PC-3 (cell line): Measurements from ENCODE around the gene NLE1. TPM values are rescaled to one million over a fixed set of nuclear protein-coding genes. Genes with fewer than 3 reads are reported as not detected.
"Not testable (repeated sequence)": the region's sequence is repeated elsewhere in the genome, so short reads cannot be mapped to it uniquely, and the experiment has no call there.

Source experiments
- ATAC-seq: fragments of 200-7000 bp; cut with Tn5 transposase; 2 replicates; pipeline ENCODE4 v1.9.1; 2020; ENCODE audit warnings: mild to moderate bottlenecking, moderate library complexity
- BruUV-seq: library from RNA; stranded (reverse); fragments of 400-500 nt; replicated peaks from 2 replicates; lab custom pipeline; 2021; lab: Mats Ljungman, UMichigan
- CTCF ChIA-PET: fragments of 300-600 bp; sonication (Branson Sonifier 250); formaldehyde crosslinking; loops from one replicate; lab custom pipeline; 2022; ENCODE audit warnings: antibody characterized with exemption; lab: Charles Lee
- POLR2A ChIA-PET: fragments of 300-600 bp; sonication (Branson Sonifier 250); formaldehyde crosslinking; loops from one replicate; lab custom pipeline; 2022; ENCODE audit warnings: antibody characterized with exemption; ENCODE audit not compliant: unreplicated experiment; lab: Charles Lee
- DNase-seq: peaks from one replicate; pipeline ENCODE4 v3.0.0-alpha.2; 2015
- H2AFZ ChIP-seq: fragments of 300-600 bp; sonication (generic); 2 replicates; pipeline ENCODE4 v1.6.0; 2016; ENCODE audit warnings: antibody characterized with exemption, low read length
- H3F3A ChIP-seq: fragments of 300-600 bp; sonication (generic); one replicate; pipeline ENCODE4 v1.6.0; 2017; ENCODE audit warnings: antibody characterized with exemption, low read length, control low read depth, mild to moderate bottlenecking; ENCODE audit not compliant: unreplicated experiment
- H3K27ac ChIP-seq: fragments of 300-600 bp; sonication (generic); 2 replicates; pipeline ENCODE4 v1.5.1; 2016; ENCODE audit warnings: mild to moderate bottlenecking, low read length
- H3K27me3 ChIP-seq: fragments of 300-600 bp; sonication (generic); 2 replicates; pipeline ENCODE4 v1.6.1; 2016; ENCODE audit warnings: low read length, mixed read lengths
- H3K36me3 ChIP-seq: fragments of 300-600 bp; sonication (generic); 2 replicates; pipeline ENCODE4 v1.6.1; 2016; ENCODE audit warnings: low read depth, mixed run types, low read length, mixed read lengths
- H3K4me1 ChIP-seq: fragments of 300-600 bp; sonication (generic); 2 replicates; pipeline ENCODE4 v1.5.1; 2016; ENCODE audit warnings: low read length; ENCODE audit not compliant: insufficient read depth
- H3K4me2 ChIP-seq: fragments of 300-600 bp; sonication (generic); 2 replicates; pipeline ENCODE4 v1.6.0; 2016; ENCODE audit warnings: low read length
- H3K4me3 ChIP-seq: fragments of 300-600 bp; sonication (generic); 2 replicates; pipeline ENCODE4 v1.5.1; 2016; ENCODE audit warnings: mild to moderate bottlenecking, low read length, mixed read lengths
- H3K79me2 ChIP-seq: fragments of 300-600 bp; sonication (generic); 2 replicates; pipeline ENCODE4 v1.6.1; 2017; ENCODE audit warnings: low read length, mixed read lengths
- H3K9ac ChIP-seq: fragments of 300-600 bp; sonication (generic); 2 replicates; pipeline ENCODE4 v1.6.0; 2016; ENCODE audit warnings: mild to moderate bottlenecking, low read length
- H3K9me2 ChIP-seq: fragments of 300-600 bp; sonication (generic); replicated peaks from 2 replicates; pipeline ENCODE4 v1.6.1; 2016; ENCODE audit warnings: mixed run types, low read length, mixed read lengths
- H3K9me3 ChIP-seq: fragments of 300-600 bp; sonication (generic); 2 replicates; pipeline ENCODE4 v1.6.1; 2016; ENCODE audit warnings: low read length, mixed read lengths
- H4K20me1 ChIP-seq: fragments of 300-600 bp; sonication (generic); 2 replicates; pipeline ENCODE4 v1.6.1; 2016; ENCODE audit warnings: low read length, mixed read lengths
- CTCF ChIP-seq: fragments of 300-600 bp; sonication (generic); conservative IDR thresholded peaks from 2 replicates; pipeline ENCODE4 v1.5.1; 2017; ENCODE audit warnings: antibody characterized with exemption, low read depth, mild to moderate bottlenecking, low read length
- EZH2 ChIP-seq: fragments of 300-600 bp; sonication (generic); IDR thresholded peaks from one replicate; pipeline ENCODE4 v1.6.1; 2017; ENCODE audit warnings: antibody characterized with exemption, mild to moderate bottlenecking, low read length; ENCODE audit not compliant: unreplicated experiment
- EZH2phosphoT487 ChIP-seq: fragments of 300-600 bp; sonication (generic); IDR thresholded peaks from 2 replicates; pipeline ENCODE4 v1.6.1; 2018; ENCODE audit warnings: mild to moderate bottlenecking, antibody characterized with exemption, low read length, borderline replicate concordance
- intact Hi-C: fragments of 100-400 bp; cut with micrococcal nuclease; formaldehyde crosslinking; loops from 2 replicates; pipeline ENCODE4 v1.9.0; 2023
- total RNA-seq: library from RNA; depleted of rRNA; stranded (reverse); fragments of >200 nt; gene quantifications from 2 replicates; pipeline ENCODE4 v1.2.3, GENCODE V29; 2014

Gene NLE1
- total RNA-seq, 1 experiment from 2014 or later: 18.6 TPM

DNA sequence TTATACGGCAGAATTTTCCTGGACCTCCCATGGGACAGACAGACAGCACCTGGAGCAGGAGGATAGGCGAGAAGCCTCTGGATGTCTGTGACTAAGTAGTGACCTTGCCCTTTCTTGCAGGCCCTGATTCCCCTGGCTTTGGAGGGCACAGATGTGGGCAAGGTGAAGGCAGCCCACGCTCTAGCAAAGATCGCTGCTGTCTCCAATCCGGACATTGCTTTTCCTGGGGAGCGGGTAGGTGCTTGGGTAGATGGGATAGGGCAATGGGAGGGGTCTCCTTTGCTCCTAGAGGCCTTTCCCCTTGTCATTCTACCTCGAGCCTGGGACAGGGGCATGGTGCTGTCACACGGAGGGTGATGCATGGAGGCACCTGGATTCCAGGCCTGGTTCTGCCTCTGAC is 34.8 kb upstream of the NLE1 start:
- no peak for DNase-seq
- Histone ChIP-seq H3K27me3 (no peaks in the 10 kb centered on the region), H3F3A (no peaks in the 10 kb centered on the region), H3K27ac (no peak overlapping the region), H3K79me2 (no peaks in the 10 kb centered on the region), H3K9ac (no peak overlapping the region), H4K20me1 (no peaks in the 10 kb centered on the region), H3K4me1 (0 out of 2 replicates have a peak, but pooled peaks cover under 1% of the 10 kb centered on the region), H3K9me3 (no peaks in the 10 kb centered on the region), H2AFZ (no peak overlapping the region), H3K36me3 (no peaks in the 10 kb centered on the region), H3K4me3 (no peak overlapping the region), H3K9me2 (no peaks in the 10 kb centered on the region), H3K4me2 (no peak overlapping the region)
- intact Hi-C loops: no loop called here
- CTCF ChIA-PET: no interaction called here
- POLR2A ChIA-PET: no interaction called here
- no TSS peak for BruUV-seq
- TF ChIP-seq CTCF: no peak
- TF ChIP-seq EZH2phosphoT487: no peak
- no peak for TF ChIP-seq EZH2
- no peak for ATAC-seq

- Histone ChIP-seq H3K79me2 (no peaks in the 10 kb centered on the region), H3K4me3 (no peak overlapping the region), H3K9me3 (no peaks in the 10 kb centered on the region), H2AFZ (no peak overlapping the region), H3K36me3 (no peaks in the 10 kb centered on the region), H3K9me2 (no peaks in the 10 kb centered on the region), H3K4me2 (no peak overlapping the region), H3F3A (no peaks in the 10 kb centered on the region), H3K4me1 (peaks cover 5% of the 10 kb centered on the region), H4K20me1 (no peaks in the 10 kb centered on the region), H3K27me3 (no peaks in the 10 kb centered on the region), H3K27ac (no peak overlapping the region), H3K9ac (no peak overlapping the region)
- ChIA-PET POLR2A (no interaction called here), CTCF (no interaction called here)
- DNase-seq: no peak
- intact Hi-C loops: no loop called here
- no TSS peak for BruUV-seq
- ATAC-seq: no peak
- TF ChIP-seq EZH2 (no peak), EZH2phosphoT487 (no peak)
These were observed 33.7 kb upstream of the NLE1 start for GRCh38 chr17:35175638-35176415.

DNA sequence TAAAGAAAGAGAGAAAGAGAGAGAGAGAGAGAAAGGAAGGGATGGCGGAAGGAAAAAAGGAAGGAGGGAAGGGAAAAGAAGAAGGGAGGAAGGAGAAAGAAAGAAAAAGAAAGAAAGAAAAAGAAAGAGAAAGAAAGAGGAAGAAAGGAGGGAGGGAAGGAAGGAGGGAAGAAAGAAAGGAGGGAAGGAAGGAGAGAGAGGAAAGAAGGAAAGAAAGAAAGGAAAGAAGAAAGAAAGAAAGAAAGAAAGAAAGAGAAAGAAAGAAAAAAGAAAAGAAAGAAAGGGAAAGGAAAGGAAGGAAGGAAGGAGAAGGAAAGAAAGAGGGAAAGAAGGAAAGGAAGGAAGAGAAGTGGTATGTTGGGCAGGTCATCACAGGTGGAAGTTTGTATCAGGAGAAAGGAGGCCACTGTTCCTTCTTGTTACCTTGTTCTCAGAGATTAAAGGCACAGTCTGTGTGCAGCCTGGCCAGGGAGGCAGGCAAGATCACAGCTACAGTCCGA is 32.8 kb upstream of the NLE1 start:
- intact Hi-C loops: loop anchor here (5.0 kb wide), 1 partner anchor 67 kb away; the partner anchor contains the start of gene SLFN5
- no peaks in the 10 kb centered on the region for H4K20me1 ChIP-seq
- H3K9me2 ChIP-seq: no peaks in the 10 kb centered on the region
- no peaks in the 10 kb centered on the region for H3F3A ChIP-seq
- no peak overlapping the region for H3K9ac ChIP-seq
- H3K27me3 ChIP-seq: no peaks in the 10 kb centered on the region
- no peaks in the 10 kb centered on the region for H3K79me2 ChIP-seq
- ChIA-PET POLR2A (no interaction called here), CTCF (no interaction called here)
- TF ChIP-seq EZH2phosphoT487: no peak
- TF ChIP-seq CTCF: no peak
- H3K27ac ChIP-seq: no peak overlapping the region
- DNase-seq (no peak), ATAC-seq (no peak)
- BruUV-seq: no TSS peak
- no peak overlapping the region for H3K4me3 ChIP-seq
- no peaks in the 10 kb centered on the region for H3K36me3 ChIP-seq
- no peak overlapping the region for H2AFZ ChIP-seq
- no peaks in the 10 kb centered on the region for H3K9me3 ChIP-seq
- no peak overlapping the region for H3K4me2 ChIP-seq
- peaks cover 5% of the 10 kb centered on the region for H3K4me1 ChIP-seq

DNA sequence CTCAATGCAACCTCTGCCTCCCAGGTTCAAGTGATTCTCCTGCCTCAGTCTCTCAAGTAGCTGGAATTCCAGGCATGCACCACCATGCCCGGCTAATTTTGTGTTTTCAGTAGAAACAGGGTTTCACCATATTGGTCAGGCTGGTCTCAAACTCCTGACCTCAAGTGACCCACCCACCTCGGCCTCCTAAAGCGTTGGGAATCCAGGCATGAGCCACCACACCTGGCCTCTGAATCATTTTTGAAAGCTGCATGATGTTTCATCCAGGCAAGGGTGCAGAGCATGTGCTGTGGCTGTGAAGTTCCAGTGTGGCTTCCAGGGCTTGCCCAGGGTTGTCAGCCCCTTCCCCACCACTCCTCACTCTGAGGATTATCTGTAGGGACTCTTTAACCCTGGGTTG is 30.2 kb upstream of the NLE1 start:
- BruUV-seq, H3K4me2 ChIP-seq, POLR2A ChIA-PET, H3K9me3 ChIP-seq, H3K36me3 ChIP-seq, ATAC-seq, H3K9ac ChIP-seq, H4K20me1 ChIP-seq, H2AFZ ChIP-seq, DNase-seq, CTCF ChIA-PET, H3K4me3 ChIP-seq, H3K4me1 ChIP-seq, H3K9me2 ChIP-seq, H3F3A ChIP-seq, H3K79me2 ChIP-seq, H3K27me3 ChIP-seq, H3K27ac ChIP-seq: not testable (repeated sequence)
- intact Hi-C loops: loop anchor here (5.0 kb wide), 1 partner anchor 70 kb away; the partner anchor contains the start of gene SLFN5
